ENCODE results near the gene FPR2. TPM values are rescaled to one million over a fixed set of nuclear protein-coding genes. Genes with fewer than 3 reads are reported as not detected.

Gene FPR2
- polyA plus RNA-seq, 1 donor from 2014 or later: not detected

DNA sequence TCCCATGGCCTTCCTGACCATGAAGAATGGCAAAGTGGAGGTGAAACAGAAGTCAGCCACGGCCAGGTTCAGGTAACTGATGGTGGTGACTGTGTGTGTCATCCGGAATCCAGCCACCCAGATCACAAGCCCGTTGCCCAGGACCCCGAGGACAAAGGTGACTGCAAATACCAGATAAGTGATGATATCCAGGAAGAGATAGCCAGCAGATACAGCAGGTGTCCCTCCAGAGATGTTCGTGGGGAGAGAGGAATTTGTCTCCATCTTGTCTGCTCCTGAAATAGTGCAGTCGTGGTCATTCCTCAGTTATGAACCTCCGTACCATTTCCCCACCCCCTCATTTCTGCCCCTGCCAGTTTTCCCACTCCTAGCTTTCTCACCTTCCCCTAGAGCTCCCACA lies 14.2 kb upstream of the FPR2 start:
- TF ChIP-seq REST (IDR thresholded peaks at IDR 0.05; ENCODE audit: borderline replicate concordance) (no peak), EP300 (conservative IDR thresholded peaks at IDR 0.05; ENCODE audit: poor library complexity, severe bottlenecking) (no peak), MXI1 (conservative IDR thresholded peaks at IDR 0.05; ENCODE audit: poor library complexity, severe bottlenecking) (no peak), EZH2 (IDR thresholded peaks at IDR 0.05; ENCODE audit: borderline replicate concordance, insufficient read depth, low read length, poor library complexity, severe bottlenecking) (no peak), SMC3 (conservative IDR thresholded peaks at IDR 0.05; ENCODE audit: poor library complexity) (no peak), POLR2AphosphoS5 (IDR thresholded peaks at IDR 0.05) (no peak), TAF1 (IDR thresholded peaks at IDR 0.05; ENCODE audit: low read depth) (no peak), CTCF (IDR thresholded peaks at IDR 0.05; ENCODE audit: poor library complexity, severe bottlenecking) (no peak), RAD21 (conservative IDR thresholded peaks at IDR 0.05) (no peak)
- H2AFZ ChIP-seq (ENCODE audit: low read depth, low read length): no peak overlapping the region
- no peaks in the 10 kb centered on the region for H3F3A ChIP-seq (ENCODE audit: insufficient read depth, low read length, poor library complexity, severe bottlenecking)
- no peaks in the 10 kb centered on the region for H3K36me3 ChIP-seq (ENCODE audit: insufficient read depth, low read length)
- no peak overlapping the region for H3K27ac ChIP-seq (ENCODE audit: low read length)
- no peaks in the 10 kb centered on the region for H3K9me3 ChIP-seq (ENCODE audit: low read length)
- no peak overlapping the region for H3K9ac ChIP-seq (ENCODE audit: low read length)
- H3K4me2 ChIP-seq (ENCODE audit: low read length): no peak overlapping the region
- H3K9me2 ChIP-seq (ENCODE audit: insufficient read depth, low read length): no peaks in the 10 kb centered on the region
- no peaks in the 10 kb centered on the region for H3K27me3 ChIP-seq (ENCODE audit: insufficient read depth, low read depth, low read length)
- no peaks in the 10 kb centered on the region for H3K79me2 ChIP-seq (replicated peaks; ENCODE audit: insufficient read depth, low read length)
- H3K4me3 ChIP-seq (ENCODE audit: low read length): no peak overlapping the region
- no peaks in the 10 kb centered on the region for H4K20me1 ChIP-seq (ENCODE audit: insufficient read depth)

GRCh38 chr19:51749979-51750378 lies 11.0 kb upstream of the FPR2 start:
- H3K9ac ChIP-seq (ENCODE audit: low read length): no peak overlapping the region
- H3K36me3 ChIP-seq (ENCODE audit: insufficient read depth, low read length): no peaks in the 10 kb centered on the region
- H3K4me2 ChIP-seq (ENCODE audit: low read length): no peak overlapping the region
- H2AFZ ChIP-seq (ENCODE audit: low read depth, low read length): no peak overlapping the region
- no peaks in the 10 kb centered on the region for H4K20me1 ChIP-seq (ENCODE audit: insufficient read depth)
- TF ChIP-seq CTCF (IDR thresholded peaks at IDR 0.05; ENCODE audit: poor library complexity, severe bottlenecking) (no peak), MXI1 (conservative IDR thresholded peaks at IDR 0.05; ENCODE audit: poor library complexity, severe bottlenecking) (no peak), SMC3 (conservative IDR thresholded peaks at IDR 0.05; ENCODE audit: poor library complexity) (no peak), REST (IDR thresholded peaks at IDR 0.05; ENCODE audit: borderline replicate concordance) (no peak), EP300 (conservative IDR thresholded peaks at IDR 0.05; ENCODE audit: poor library complexity, severe bottlenecking) (no peak), POLR2AphosphoS5 (IDR thresholded peaks at IDR 0.05) (no peak), EZH2 (IDR thresholded peaks at IDR 0.05; ENCODE audit: borderline replicate concordance, insufficient read depth, low read length, poor library complexity, severe bottlenecking) (no peak), TAF1 (IDR thresholded peaks at IDR 0.05; ENCODE audit: low read depth) (no peak), RAD21 (conservative IDR thresholded peaks at IDR 0.05) (no peak)
- no peaks in the 10 kb centered on the region for H3K9me3 ChIP-seq (ENCODE audit: low read length)
- no peaks in the 10 kb centered on the region for H3K79me2 ChIP-seq (replicated peaks; ENCODE audit: insufficient read depth, low read length)
- no peak overlapping the region for H3K4me3 ChIP-seq (ENCODE audit: low read length)
- H3K27ac ChIP-seq (ENCODE audit: low read length): no peak overlapping the region
- H3K9me2 ChIP-seq (ENCODE audit: insufficient read depth, low read length): no peaks in the 10 kb centered on the region
- H3K27me3 ChIP-seq (ENCODE audit: insufficient read depth, low read depth, low read length): no peaks in the 10 kb centered on the region
- H3F3A ChIP-seq (ENCODE audit: insufficient read depth, low read length, poor library complexity, severe bottlenecking): no peaks in the 10 kb centered on the region
